Neural progenitor cell (in vitro differentiated cells): ENCODE data around the gene IDNK.

Experiments used
- CTCF ChIP-seq: fragments of 200-600 bp; sonication (generic); IDR thresholded peaks from 2 replicates; pipeline ENCODE4 v1.5.1; 2017; ENCODE audit warnings: antibody characterized with exemption, mild to moderate bottlenecking
- EZH2 ChIP-seq: fragments of 200-600 bp; sonication (generic); IDR thresholded peaks from 2 replicates; pipeline ENCODE4 v1.6.1; 2017; ENCODE audit warnings: antibody characterized with exemption, mild to moderate bottlenecking, moderate library complexity
- EZH2phosphoT487 ChIP-seq: fragments of 200-600 bp; sonication (generic); IDR thresholded peaks from 2 replicates; pipeline ENCODE4 v1.6.1; 2017; ENCODE audit warnings: antibody characterized with exemption

DNA sequence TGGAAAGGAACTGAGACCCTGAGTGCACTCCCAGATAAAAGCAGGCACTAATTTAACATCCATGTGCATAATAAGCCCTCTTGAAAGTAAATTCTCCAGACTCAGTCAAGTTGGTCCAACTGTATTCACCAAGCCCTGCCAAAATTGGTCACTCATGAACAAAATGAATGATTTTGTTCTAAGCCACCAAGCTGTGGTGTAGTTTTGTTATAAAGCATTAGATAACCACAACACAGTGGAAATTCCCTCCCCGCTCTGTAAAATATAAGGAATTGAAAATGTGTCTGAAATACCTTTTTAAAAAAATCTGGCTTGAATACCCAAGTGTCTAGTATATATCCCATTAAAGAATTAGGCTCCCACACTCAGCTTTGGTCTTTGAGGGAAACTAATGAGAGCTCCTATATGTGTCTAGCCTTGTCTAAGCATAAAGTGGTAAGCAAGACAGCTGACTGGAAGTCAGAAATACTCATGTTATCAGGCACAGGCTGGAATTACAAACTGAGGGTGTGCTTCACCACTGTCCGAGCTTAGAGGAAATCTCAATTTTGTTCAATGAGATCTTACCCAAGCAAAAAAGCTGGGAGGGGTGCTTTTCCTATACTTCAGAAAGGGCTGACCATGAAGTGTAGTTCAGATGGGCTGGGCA is 33.2 kb downstream of the IDNK start:
- TF ChIP-seq CTCF, result no peak
- TF ChIP-seq EZH2phosphoT487, result no peak
- TF ChIP-seq EZH2, result no peak
